Measurements from ENCODE around the gene HYAL3.

GRCh38 chr3:50318615-50319014 lies 19.4 kb upstream of the HYAL3 start:
- TF ChIP-seq REST (IDR thresholded peaks at IDR 0.05; ENCODE audit: borderline replicate concordance) (no peak), CTCF (IDR thresholded peaks at IDR 0.05; ENCODE audit: poor library complexity, severe bottlenecking) (no peak), POLR2AphosphoS5 (IDR thresholded peaks at IDR 0.05) (no peak), EP300 (conservative IDR thresholded peaks at IDR 0.05; ENCODE audit: poor library complexity, severe bottlenecking) (no peak), EZH2 (IDR thresholded peaks at IDR 0.05; ENCODE audit: borderline replicate concordance, insufficient read depth, low read length, poor library complexity, severe bottlenecking) (no peak), MXI1 (conservative IDR thresholded peaks at IDR 0.05; ENCODE audit: poor library complexity, severe bottlenecking) (no peak)
